Activated CD4-positive, alpha-beta T cell treated with anti-CD3 and anti-CD28 coated beads for 1 hour (primary cell): ENCODE measurements around the gene SOX3.

Source experiments
- DNase-seq: peaks from one replicate; pipeline ENCODE4 v3.0.0-alpha.2; 2020

SOX3 gene

DNA sequence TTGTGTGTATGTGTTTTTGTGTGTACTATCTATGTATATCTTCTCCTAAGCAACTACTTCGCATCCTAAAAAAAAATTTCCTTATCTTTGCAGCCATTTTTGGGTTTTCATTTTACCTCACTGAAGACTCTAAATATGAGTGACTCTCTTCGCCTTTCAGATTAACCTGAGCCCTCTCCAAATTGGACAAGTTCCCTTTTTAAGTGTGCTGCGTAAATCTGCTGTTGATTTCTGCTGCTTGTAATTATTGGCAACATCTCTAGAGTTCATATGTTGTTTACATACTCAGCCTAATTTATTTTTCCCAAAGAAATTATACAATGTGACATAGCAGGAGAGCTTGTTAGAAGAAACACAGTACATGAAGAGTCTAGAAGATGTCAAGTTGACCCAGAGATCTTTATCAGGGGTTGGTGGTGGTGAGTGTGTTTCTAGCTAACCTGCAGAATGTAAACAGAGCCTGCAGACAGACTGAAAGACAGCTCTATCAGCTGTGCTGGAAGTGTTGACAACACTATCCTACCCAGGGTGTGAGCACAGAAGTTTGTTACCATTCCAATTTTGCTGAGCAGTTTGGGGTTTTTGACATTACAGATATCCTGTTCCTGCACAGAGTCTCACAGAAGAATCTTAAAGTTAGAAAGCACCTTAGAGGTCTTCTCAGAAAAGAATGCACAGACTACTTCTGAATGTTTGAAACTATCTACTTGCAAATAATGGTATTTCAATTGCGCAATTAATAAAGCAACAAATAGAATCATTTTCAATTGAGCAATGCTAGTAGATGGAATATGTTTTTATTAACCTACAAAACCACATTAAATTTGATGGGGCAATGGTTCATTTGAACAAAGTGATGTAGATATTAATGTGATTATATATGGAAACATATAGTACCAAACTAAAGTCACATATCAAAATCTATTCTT lies 12.5 kb downstream of the SOX3 start:
- DNase-seq, result no peak

DNA sequence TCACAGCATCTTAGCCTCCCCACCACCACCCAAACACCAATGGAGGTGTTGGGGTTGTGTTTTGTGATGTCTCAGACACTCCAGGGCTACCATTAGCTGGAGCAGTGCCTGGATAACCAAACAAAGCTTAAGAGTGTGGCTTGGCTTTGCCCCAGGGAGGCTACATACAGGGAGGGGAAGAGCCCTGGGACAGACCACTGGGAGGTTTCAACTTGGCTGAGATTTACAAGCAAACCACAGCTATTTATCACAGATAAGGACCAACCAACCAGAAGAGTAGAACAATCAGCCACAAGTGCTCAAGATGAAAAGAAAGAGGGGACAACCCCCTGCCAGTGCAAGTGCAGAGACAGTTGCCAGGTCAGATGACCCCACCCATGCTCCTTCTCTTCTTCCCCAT lies 24.1 kb downstream of the SOX3 start:
- no peak for DNase-seq

DNA sequence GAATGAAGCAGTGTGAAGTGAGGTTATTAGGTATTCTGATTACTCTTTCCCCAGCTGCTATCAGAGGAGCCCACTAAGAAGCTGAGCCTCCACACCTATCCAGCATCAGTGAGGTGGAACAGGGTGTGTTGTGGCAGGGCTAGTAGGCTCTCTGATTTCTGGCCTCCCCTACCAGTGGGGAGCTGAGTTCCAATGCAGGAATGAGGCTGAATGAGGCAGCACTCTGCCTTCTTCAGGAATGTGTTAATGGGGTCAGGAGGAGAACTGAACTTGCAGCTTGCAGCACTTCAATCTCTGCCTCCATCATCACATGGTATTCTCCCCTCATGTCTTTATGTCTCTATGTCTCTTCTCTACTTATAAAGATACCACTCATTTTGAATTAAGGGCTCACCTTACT lies 26.9 kb downstream of the SOX3 start:
- no peak for DNase-seq

DNA sequence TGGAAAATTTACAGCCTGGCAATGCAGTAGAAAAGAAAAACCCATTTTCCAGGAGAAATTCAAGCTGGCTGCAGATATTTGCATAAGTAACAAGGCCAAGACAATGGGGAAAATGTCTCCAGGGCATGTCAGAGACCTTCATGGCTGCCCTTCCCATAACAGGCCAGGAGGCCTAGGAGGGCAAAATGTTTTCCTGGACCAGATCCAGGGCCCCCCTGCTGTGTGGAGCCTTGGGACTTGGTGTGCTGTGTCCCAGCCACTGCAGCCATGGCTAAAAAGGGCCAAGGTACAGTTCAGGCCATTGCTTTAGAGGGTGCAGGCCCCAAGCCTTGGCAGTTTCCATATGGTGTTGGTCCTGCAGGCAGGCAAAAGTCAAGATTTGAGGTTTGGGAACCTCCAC lies 29.8 kb downstream of the SOX3 start:
- no peak for DNase-seq

DNA sequence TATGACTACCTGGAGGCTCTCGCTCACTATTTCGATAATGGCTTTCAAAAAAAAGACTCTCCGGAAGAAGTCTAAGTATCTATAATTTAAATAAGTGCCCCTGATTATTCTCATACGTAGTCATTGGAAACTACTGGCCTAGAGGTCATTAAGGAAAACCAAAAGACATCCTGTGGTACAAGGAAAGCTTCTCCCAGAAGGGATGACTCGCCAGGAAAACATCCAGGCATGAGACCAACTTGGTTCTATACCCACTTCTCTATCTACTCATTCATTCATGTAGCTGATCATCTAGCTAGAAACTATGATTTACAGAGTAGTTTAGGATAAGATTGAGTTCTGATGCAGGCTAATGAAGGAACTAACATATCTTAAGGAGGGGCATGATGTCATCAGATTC lies 37.7 kb downstream of the SOX3 start:
- DNase-seq, result no peak
